ENCODE results near the gene TTLL8.

DNA sequence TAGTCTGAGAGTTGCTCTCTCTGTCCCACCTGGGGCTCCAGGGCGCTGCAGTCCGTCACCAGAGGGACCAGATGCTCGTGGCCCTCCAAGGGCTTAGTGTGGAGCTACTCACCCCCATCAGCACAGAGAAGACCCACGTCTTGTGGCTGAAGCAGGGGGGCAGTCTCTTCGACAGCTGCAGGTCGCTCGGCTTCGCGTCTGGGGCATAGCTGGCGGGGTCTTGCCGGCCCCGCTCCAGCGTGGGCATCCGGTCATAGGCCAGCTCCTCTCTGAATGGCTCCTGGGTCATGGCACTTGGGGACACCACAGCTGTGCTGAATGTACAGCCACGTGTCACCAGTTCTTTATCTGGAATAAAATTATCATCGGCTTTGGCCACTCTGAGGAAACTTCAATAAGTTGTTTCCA, 26.5 kb upstream of the TTLL8 start:
- TF ChIP-seq POLR2A (IDR thresholded peaks at IDR 0.05; ENCODE audit: low read depth) (no peak), POLR2AphosphoS5 (IDR thresholded peaks at IDR 0.05) (no peak), EP300 (IDR thresholded peaks at IDR 0.05) (no peak)
- TF ChIP-seq, protein P1, sequence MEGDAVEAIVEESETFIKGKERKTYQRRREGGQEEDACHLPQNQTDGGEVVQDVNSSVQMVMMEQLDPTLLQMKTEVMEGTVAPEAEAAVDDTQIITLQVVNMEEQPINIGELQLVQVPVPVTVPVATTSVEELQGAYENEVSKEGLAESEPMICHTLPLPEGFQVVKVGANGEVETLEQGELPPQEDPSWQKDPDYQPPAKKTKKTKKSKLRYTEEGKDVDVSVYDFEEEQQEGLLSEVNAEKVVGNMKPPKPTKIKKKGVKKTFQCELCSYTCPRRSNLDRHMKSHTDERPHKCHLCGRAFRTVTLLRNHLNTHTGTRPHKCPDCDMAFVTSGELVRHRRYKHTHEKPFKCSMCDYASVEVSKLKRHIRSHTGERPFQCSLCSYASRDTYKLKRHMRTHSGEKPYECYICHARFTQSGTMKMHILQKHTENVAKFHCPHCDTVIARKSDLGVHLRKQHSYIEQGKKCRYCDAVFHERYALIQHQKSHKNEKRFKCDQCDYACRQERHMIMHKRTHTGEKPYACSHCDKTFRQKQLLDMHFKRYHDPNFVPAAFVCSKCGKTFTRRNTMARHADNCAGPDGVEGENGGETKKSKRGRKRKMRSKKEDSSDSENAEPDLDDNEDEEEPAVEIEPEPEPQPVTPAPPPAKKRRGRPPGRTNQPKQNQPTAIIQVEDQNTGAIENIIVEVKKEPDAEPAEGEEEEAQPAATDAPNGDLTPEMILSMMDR (IDR thresholded peaks at IDR 0.05): no peak

Data from esophagus muscularis mucosa (tissue), 4 donors.